T-helper 17 cell (primary cell): ENCODE measurements around the gene GPRASP3. TPM values are rescaled to one million over a fixed set of nuclear protein-coding genes. Genes with fewer than 3 reads are reported as not detected.
"Not testable (repeated sequence)": the region's sequence is repeated elsewhere in the genome, so short reads cannot be mapped to it uniquely, and the experiment has no call there.

ENCODE experiments used
- ATAC-seq: fragments of 150-1000 bp; cut with Tn5 transposase; 2 replicates; pipeline ENCODE4 v1.10.0; 2021; ENCODE audit warnings: mild to moderate bottlenecking, moderate library complexity
- DNase-seq, 3 donors: peaks; one replicate each; pipeline versions ENCODE4 v3.0.0 to v3.0.0-alpha.2; 2020 to 2021
- H3K9me3 ChIP-seq: one replicate; pipeline ENCODE4 v1.7.0; 2013; ENCODE audit warnings: low read length, mild to moderate bottlenecking; ENCODE audit not compliant: control insufficient read depth, poor library complexity, severe bottlenecking
- H3K27ac Mint-ChIP-seq: one replicate; pipeline ENCODE4 v1.8.0; 2022; ENCODE audit warnings: mild to moderate bottlenecking, moderate library complexity, mixed read lengths
- H3K27me3 Mint-ChIP-seq: one replicate; pipeline ENCODE4 v1.8.0; 2022; ENCODE audit warnings: mixed read lengths
- H3K36me3 Mint-ChIP-seq: one replicate; pipeline ENCODE4 v1.8.0; 2022; ENCODE audit warnings: low read depth, mixed read lengths
- H3K4me1 Mint-ChIP-seq: one replicate; pipeline ENCODE4 v1.8.0; 2022; ENCODE audit warnings: mild to moderate bottlenecking, mixed read lengths
- H3K4me3 Mint-ChIP-seq: one replicate; pipeline ENCODE4 v1.8.0; 2022; ENCODE audit warnings: mild to moderate bottlenecking, moderate library complexity, mixed read lengths
- total RNA-seq, 4 donors: library from RNA in 2 of 4; stranded (reverse) in 2 of 4; gene quantifications; one replicate each; pipeline ENCODE4 v1.2.3 and lab custom pipeline; 2022 to 2026

The GPRASP3 gene
- total RNA-seq, 2 donors from 2014 or later: 1.9 to 3.4 TPM

DNA sequence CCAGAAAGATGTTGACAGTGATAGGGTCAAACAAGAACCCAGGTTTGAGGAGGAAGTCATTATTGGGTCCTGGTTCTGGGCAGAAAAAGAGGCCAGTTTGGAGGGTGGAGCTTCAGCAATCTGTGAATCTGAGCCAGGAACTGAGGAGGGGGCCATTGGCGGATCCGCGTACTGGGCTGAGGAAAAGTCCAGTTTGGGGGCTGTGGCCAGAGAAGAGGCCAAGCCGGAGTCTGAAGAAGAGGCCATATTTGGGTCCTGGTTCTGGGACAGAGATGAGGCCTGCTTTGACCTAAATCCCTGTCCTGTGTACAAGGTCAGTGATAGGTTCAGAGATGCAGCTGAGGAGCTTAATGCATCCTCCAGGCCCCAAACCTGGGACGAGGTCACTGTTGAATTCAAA is 4.6 kb upstream of the GPRASP3 start:
- Mint-ChIP-seq H3K4me1 (peaks cover 13% of the 10 kb centered on the region), H3K27ac (no peak overlapping the region), H3K36me3 (peaks cover 2% of the 10 kb centered on the region), H3K4me3 (no peak overlapping the region), H3K27me3 (peaks cover 13% of the 10 kb centered on the region)
- no peak for DNase-seq
- no peaks in the 10 kb centered on the region for H3K9me3 ChIP-seq
- no peak for ATAC-seq

DNA sequence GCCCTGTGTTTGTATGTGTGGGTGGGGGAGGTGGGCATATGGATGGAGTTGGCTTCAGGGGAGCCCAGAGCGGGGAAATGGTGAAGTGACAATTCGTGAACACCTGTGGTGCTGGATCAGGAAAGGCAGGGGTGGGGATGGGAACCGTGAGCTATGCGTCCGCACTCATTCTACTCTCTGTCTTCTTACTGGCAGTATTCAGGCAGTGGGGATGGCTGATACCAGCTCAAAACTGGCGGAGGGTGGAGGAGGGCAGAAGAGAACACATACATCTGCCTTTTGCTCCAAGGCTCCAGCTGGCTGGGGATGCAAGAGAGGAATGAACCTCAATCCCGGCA is 595 bp downstream of the GPRASP3 start:
- H3K4me1 Mint-ChIP-seq, H3K36me3 Mint-ChIP-seq, H3K4me3 Mint-ChIP-seq, H3K27me3 Mint-ChIP-seq, H3K9me3 ChIP-seq, ATAC-seq, H3K27ac Mint-ChIP-seq, DNase-seq: not testable (repeated sequence)

DNA sequence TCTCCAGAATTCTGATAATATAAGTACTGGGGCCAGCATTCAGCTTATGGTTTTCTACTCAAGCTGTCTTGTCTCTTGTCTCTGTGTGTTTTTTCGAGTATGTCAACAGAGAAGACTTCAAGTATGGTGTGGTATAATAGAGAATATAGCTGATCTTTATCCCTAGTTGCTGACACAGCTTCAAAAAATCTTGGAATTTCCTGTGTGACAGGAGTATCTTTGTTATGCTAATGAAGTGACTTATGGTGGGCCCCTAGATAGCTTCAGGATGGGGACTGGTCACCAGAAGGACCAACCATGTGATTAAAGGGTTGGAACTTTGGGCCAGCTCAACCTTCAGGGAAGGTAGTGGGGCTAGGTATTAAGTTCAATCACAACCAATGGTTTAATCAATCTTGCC is 2.9 kb downstream of the GPRASP3 start:
- H3K36me3 Mint-ChIP-seq: peaks cover 2% of the 10 kb centered on the region
- DNase-seq (no peak), ATAC-seq (no peak)
- no peaks in the 10 kb centered on the region for H3K27me3 Mint-ChIP-seq
- H3K9me3 ChIP-seq: no peaks in the 10 kb centered on the region
- H3K4me3 Mint-ChIP-seq: no peak overlapping the region
- peaks cover 8% of the 10 kb centered on the region for H3K4me1 Mint-ChIP-seq
- no peak overlapping the region for H3K27ac Mint-ChIP-seq

DNA sequence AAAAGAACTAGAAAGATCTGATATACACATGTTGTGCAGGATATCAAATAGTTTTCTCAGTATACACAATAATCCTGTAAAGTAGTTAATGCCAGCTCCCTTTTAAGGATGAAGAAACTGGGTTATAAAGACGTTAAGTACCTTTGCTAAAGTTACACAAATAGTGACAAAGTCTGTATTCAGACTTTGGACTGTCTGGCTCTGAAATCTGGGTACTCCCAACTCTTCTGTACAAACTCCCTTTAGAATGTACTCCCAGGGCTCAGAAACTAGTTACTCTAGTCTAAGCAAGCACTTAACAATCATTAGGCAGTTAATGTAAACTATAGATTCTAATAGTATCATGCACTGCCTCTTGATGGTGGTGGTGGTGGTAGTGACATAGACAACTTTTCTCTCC is 7.2 kb downstream of the GPRASP3 start:
- no peaks in the 10 kb centered on the region for H3K9me3 ChIP-seq
- no peaks in the 10 kb centered on the region for H3K4me1 Mint-ChIP-seq

DNA sequence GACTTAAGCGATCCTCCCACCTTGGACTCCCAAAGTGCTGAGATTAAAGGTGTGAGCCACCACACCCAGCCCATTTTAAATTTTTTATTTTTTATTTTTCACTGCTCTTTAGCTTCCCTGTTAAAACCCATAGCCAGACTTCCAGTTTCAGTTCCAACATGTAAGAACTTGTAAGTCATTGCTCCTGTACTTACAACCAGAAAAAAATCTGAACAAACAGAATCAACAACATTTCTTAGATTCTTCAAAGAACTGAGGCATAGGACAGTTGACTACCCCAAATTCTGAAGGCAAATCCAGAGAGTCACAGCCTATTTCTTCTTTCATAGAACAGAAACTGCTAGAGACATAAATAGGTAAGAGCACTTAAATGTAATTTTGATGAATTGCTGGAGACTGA is 8.1 kb downstream of the GPRASP3 start:
- H3K36me3 Mint-ChIP-seq: no peaks in the 10 kb centered on the region
- H3K4me1 Mint-ChIP-seq: no peaks in the 10 kb centered on the region
- no peaks in the 10 kb centered on the region for H3K9me3 ChIP-seq
- H3K27ac Mint-ChIP-seq: no peak overlapping the region
- H3K27me3 Mint-ChIP-seq: no peaks in the 10 kb centered on the region
- no peak for ATAC-seq
- no peak overlapping the region for H3K4me3 Mint-ChIP-seq
- DNase-seq: no peak

More for the DNA sequence above, 7.2 kb downstream of the GPRASP3 start:
- DNase-seq (no peak), ATAC-seq (no peak)
- Mint-ChIP-seq H3K27ac (no peak overlapping the region), H3K4me3 (no peak overlapping the region), H3K27me3 (no peaks in the 10 kb centered on the region), H3K36me3 (no peaks in the 10 kb centered on the region)

DNA sequence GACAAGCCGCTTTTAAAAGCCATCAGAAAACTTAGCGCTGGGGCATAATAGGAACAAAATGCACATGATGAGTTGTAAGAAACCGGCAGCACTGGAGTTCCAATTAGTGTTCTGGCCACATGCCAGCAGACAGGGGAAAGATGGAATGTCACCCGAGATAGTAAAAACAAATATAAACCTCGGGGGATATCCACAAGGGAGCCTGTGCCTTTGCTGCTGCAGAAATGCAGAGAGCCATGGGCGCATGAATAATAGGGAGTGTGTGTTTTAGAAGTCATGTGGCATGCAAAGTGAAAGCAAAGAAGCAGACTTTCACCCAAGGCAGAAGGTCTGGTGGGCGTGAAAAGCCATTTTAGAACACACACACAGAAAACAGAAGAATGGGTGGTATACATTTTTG is 19.1 kb downstream of the GPRASP3 start:
- Mint-ChIP-seq H3K27ac (no peak overlapping the region), H3K27me3 (no peaks in the 10 kb centered on the region), H3K4me1 (no peaks in the 10 kb centered on the region), H3K36me3 (no peaks in the 10 kb centered on the region), H3K4me3 (no peak overlapping the region)
- DNase-seq: no peak
- H3K9me3 ChIP-seq: no peaks in the 10 kb centered on the region
- no peak for ATAC-seq

DNA sequence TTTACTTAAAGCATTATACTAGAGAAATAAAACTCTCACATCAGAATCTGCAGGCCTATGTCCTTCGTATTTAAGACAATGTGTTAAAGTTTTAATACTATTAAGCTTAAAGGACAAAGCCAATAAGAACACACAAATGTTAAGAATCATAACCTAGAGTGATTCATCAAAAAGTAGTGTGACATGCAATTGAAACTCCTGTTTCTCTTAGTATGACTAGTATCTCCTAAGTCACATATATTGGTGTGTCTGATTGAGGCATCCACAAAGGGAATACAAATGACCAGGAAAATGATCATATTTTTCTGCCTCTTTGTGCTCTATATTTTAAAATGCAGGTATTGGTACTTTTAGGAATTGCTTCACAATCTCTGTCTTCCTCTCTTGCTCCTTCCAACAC is 23.8 kb downstream of the GPRASP3 start:
- no peak for ATAC-seq
- Mint-ChIP-seq H3K4me1 (no peaks in the 10 kb centered on the region), H3K36me3 (no peaks in the 10 kb centered on the region)

DNA sequence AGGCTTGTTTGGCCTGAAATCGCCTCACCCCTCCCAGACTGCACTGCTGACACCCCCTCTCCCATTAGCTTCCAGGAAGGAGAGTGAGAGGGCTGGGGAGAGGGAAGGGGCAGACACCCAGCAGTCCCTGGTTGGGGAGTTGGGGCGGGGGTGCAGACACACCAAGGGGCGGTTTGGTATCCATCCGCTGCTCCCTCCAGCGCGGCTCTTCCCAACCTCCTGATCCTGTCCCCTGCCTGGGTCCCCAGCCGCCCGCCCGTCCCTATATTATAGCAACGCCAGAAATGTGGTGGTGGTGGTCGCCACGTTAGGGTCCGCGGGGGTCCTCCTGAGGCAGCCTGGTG is 24.9 kb downstream of the GPRASP3 start:
- no peaks in the 10 kb centered on the region for H3K36me3 Mint-ChIP-seq
- H3K27me3 Mint-ChIP-seq: no peaks in the 10 kb centered on the region
- DNase-seq (no peak), ATAC-seq (no peak)
- H3K9me3 ChIP-seq: no peaks in the 10 kb centered on the region
- H3K27ac Mint-ChIP-seq: peak overlapping the region; percentile 56
- H3K4me1 Mint-ChIP-seq: no peaks in the 10 kb centered on the region
- H3K4me3 Mint-ChIP-seq: peak overlapping the region; percentile 89

More for the DNA sequence above, 23.8 kb downstream of the GPRASP3 start:
- Mint-ChIP-seq H3K4me3 (no peak overlapping the region), H3K27me3 (no peaks in the 10 kb centered on the region), H3K27ac (peak overlapping the region; percentile 45)
- no peaks in the 10 kb centered on the region for H3K9me3 ChIP-seq
- DNase-seq: no peak

DNA sequence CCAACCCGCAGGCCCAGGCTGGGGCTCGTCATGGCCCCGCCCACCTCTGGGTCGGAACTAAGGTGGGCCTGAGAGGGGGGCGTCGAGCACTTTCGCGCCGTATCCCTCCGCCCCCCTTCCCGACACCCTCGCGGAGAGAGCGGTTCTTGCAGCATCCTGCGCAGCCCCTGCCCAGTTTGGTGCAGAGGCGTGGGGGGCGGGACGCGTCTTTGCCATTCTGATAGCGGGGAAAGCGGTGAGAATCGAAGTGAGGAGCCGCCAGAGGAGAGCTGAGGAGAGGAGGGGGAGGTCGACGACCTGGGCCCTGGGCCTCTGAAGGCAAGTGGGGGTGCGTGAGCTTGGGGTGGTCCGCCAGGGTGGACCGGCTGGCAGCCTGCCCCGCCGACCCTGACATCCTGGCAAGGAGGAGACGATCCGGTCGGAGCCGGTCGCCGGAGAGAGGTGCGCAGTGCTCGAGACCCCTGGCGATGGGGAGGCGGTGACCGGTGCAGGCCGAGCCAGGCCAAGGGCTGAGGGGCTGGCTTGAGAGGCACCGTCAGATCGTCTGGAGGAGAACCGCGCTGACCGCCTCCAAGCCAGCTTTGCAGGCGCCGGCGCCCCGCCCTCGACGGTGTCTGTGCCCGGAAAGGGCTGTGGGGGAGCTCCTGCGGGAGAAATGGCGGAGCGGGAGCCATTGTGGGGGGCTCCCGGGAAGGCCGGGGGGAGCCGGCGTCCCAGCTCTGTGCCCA is 25.5 kb downstream of the GPRASP3 start:
- Mint-ChIP-seq H3K4me3 (peak overlapping the region; percentile 89), H3K27me3 (no peaks in the 10 kb centered on the region), H3K4me1 (no peaks in the 10 kb centered on the region), H3K36me3 (no peaks in the 10 kb centered on the region), H3K27ac (peak overlapping the region; percentile 56)
- ATAC-seq (peak; percentile 30), DNase-seq (no peak)
- no peaks in the 10 kb centered on the region for H3K9me3 ChIP-seq

DNA sequence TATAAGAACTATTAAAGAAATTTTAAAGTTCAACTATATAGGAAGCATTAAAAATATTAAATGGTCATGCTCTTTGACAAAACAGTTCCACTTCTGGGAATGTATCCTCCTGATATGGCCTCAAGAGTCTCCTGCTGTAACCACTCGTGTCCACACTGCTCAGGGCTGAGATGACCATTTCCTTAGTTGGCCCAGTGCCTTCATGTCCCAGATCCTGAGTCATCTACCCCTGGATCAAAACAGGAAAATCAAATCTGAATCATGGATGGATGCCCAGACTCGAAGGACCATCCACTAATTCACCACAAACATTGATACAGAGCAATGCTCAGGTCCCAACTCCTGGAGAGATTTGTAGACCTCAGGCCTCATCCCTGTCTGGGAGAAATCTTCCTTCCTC is 44.7 kb downstream of the GPRASP3 start:
- Mint-ChIP-seq H3K36me3 (no peaks in the 10 kb centered on the region), H3K4me3 (no peak overlapping the region), H3K27me3 (no peaks in the 10 kb centered on the region), H3K27ac (no peak overlapping the region), H3K4me1 (peaks cover 8% of the 10 kb centered on the region)
- ATAC-seq (no peak), DNase-seq (no peak)
- no peaks in the 10 kb centered on the region for H3K9me3 ChIP-seq

DNA sequence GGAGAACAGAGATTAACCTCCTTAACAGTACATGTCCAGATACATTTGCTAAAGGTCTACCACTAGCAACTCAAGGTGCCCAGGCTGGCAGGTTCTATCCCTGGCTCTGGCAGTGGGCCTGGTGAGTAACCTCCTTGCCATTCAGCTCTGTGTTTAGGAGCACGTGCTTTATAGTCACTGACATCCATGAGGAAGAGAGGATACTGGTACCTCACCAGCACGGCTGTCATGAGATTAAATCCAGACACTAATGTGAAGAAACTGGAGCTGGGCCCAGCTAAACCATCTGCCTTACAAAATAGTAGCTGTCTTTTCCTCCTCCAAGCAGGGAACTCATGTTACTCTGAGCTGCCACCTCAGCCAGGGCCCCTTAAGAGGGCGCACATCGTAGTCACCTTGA is 45.3 kb downstream of the GPRASP3 start:
- no peak overlapping the region for H3K27ac Mint-ChIP-seq
- H3K9me3 ChIP-seq: no peaks in the 10 kb centered on the region
- no peaks in the 10 kb centered on the region for H3K27me3 Mint-ChIP-seq
- ATAC-seq: no peak
- no peak overlapping the region for H3K4me3 Mint-ChIP-seq
- peaks cover 8% of the 10 kb centered on the region for H3K4me1 Mint-ChIP-seq
- DNase-seq: no peak
- no peaks in the 10 kb centered on the region for H3K36me3 Mint-ChIP-seq

DNA sequence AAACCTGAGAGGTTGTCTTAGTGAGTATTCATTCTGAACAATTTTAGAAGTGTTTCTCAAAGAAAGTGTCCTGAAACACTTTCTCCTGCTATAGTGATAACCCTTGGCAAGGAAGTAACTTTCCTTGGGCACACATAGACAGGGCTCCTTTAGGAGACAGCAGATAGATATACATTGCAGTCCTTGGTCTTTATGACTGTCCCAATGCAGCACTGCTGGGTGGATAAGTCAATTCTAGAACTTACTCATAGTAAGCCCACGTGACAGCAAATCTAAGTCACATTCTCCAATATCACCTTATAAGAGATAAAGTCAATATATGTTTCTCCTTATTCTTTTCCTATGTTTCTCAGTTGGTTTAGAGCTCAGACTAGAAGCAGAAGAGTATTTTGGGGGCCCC is 46.7 kb downstream of the GPRASP3 start:
- ATAC-seq: no peak

DNA sequence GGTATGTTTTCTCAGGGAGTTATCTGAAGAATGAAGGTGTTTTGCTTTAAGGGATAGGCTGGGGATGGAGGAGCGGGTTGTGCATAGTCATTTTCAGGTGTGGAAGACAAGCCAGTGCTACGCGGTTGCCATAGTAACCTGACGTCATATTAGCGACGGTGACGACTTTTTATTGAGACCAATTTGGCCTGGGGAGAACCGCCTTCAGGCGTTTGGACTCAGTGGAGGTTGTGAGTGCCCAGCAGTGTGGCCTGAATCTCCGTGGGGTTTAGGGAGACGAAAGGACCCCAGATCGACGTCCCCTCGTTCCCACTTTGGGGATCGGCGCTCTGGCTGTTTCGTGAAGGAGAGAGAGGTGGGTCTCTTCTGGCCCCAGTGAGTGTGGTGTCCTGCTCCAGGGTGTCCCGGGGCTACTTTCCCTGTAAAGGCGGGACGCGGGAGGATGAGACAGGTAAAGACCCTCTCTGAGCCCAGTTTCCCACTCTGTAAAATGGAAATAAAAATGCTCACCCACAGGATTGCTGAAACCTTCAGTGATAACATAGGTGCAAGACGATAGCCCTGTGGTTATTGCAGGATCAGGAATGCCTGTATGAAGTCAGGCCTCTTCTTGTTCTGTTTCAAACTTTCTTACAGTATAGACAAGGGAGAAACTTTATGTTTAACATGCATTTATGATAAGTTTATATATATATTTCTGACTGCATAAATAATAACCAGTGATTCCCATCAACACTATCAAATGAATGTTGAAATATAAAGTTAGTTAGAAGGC is 48.6 kb downstream of the GPRASP3 start:
- H3K9me3 ChIP-seq: no peaks in the 10 kb centered on the region
- Mint-ChIP-seq H3K27me3 (no peaks in the 10 kb centered on the region), H3K27ac (peak overlapping the region; percentile 96), H3K4me3 (peak overlapping the region; percentile 98), H3K36me3 (no peaks in the 10 kb centered on the region), H3K4me1 (peaks cover 8% of the 10 kb centered on the region)
- peak; percentile 28 to 68 (median 57) for DNase-seq
- ATAC-seq: peak; percentile 92

More for the DNA sequence above, 46.7 kb downstream of the GPRASP3 start:
- Mint-ChIP-seq H3K36me3 (no peaks in the 10 kb centered on the region), H3K4me3 (peak overlapping the region; percentile 1), H3K27ac (peak overlapping the region; percentile 53), H3K27me3 (no peaks in the 10 kb centered on the region), H3K4me1 (peaks cover 8% of the 10 kb centered on the region)
- no peaks in the 10 kb centered on the region for H3K9me3 ChIP-seq
- no peak for DNase-seq
